Neutrophil (primary cell): ENCODE data around the gene GDI2.

Experiments
- H3K27ac ChIP-seq: fragments of 200-600 bp; sonication (generic); 2 replicates; pipeline ENCODE4 v1.5.1; 2016; ENCODE audit warnings: mild to moderate bottlenecking, moderate library complexity
- H3K27me3 ChIP-seq: fragments of 200-600 bp; sonication (generic); 2 replicates; pipeline ENCODE4 v1.6.0; 2016; ENCODE audit warnings: mild to moderate bottlenecking
- H3K36me3 ChIP-seq: fragments of 200-600 bp; sonication (generic); 2 replicates; pipeline ENCODE4 v1.5.1; 2017
- H3K4me1 ChIP-seq, 2 experiments: fragments of 200-600 bp in 1 of 2; sonication (generic) in 1 of 2; 1 replicate in 1 of 2; 2 replicates in 1 of 2; pipeline versions ENCODE4 v1.5.1 to v1.6.1; 2013 to 2016; ENCODE audit warnings: low read depth in 1 of 2, low read length in 1 of 2, mild to moderate bottlenecking in 1 of 2, moderate library complexity in 1 of 2; ENCODE audit not compliant: control insufficient read depth in 1 of 2, insufficient read depth in 1 of 2
- H3K4me3 ChIP-seq, 2 experiments: fragments of 200-600 bp in 1 of 2; sonication (generic) in 1 of 2; 1 replicate in 1 of 2; 2 replicates in 1 of 2; pipeline ENCODE4 v1.5.1; 2013 to 2016; ENCODE audit warnings: low read depth in 1 of 2, low read length in 1 of 2, mild to moderate bottlenecking in 1 of 2, moderate library complexity in 1 of 2
- H3K9me3 ChIP-seq: fragments of 200-600 bp; sonication (generic); 2 replicates; pipeline ENCODE4 v1.5.1; 2016
- TF ChIP-seq, protein P1 (sequence below): fragments of 200-600 bp; sonication (generic); IDR thresholded peaks from 2 replicates; pipeline ENCODE4 v1.5.1; 2016; ENCODE audit warnings: antibody characterized with exemption

GDI2 gene

DNA sequence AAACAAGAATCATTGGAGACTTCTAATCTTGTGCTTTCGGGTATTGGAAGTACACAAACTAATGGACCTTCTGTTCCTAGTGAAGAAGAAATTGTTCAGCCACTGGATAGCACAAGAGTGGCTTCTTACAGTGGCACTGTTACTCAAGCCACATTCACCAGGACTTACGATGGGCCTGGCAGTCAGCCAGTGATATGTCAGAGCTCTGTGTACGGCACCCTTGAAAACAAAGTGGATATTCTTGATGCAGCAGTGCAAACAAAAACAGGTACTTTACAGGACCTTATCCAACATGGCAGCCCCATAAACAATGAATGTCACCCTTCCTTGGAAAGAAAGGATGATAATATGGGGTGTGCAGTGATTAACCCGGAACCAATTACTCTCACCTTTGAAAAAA is 67.0 kb downstream of the GDI2 start:
- H3K27ac ChIP-seq = no peak overlapping the region
- peaks cover 7 to 20% of the 10 kb centered on the region in 2 experiments for H3K4me1 ChIP-seq
- no peak overlapping the region for H3K4me3 ChIP-seq
- peaks cover 64% of the 10 kb centered on the region for H3K36me3 ChIP-seq
- no peaks in the 10 kb centered on the region for H3K27me3 ChIP-seq
- no peaks in the 10 kb centered on the region for H3K9me3 ChIP-seq
- TF ChIP-seq, protein P1, sequence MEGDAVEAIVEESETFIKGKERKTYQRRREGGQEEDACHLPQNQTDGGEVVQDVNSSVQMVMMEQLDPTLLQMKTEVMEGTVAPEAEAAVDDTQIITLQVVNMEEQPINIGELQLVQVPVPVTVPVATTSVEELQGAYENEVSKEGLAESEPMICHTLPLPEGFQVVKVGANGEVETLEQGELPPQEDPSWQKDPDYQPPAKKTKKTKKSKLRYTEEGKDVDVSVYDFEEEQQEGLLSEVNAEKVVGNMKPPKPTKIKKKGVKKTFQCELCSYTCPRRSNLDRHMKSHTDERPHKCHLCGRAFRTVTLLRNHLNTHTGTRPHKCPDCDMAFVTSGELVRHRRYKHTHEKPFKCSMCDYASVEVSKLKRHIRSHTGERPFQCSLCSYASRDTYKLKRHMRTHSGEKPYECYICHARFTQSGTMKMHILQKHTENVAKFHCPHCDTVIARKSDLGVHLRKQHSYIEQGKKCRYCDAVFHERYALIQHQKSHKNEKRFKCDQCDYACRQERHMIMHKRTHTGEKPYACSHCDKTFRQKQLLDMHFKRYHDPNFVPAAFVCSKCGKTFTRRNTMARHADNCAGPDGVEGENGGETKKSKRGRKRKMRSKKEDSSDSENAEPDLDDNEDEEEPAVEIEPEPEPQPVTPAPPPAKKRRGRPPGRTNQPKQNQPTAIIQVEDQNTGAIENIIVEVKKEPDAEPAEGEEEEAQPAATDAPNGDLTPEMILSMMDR = no peak

DNA sequence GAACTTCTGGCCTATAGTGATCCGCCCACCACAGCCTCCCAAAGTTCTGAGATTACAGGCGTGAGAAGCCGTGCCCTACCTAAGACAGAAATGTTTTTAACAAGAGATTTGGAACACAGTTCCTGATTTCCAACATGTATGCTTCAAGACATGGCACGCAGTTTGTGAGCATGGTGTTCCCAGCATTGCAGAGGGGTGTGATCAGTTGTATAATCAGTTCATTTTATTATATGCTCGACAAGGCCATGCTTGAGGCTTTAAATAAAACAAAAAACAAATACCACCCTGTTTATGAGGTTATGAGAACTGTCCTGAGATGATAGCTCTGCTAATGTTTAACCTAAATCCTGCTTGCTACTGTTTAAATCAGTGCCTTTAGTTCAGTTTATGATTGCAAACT is 68.4 kb downstream of the GDI2 start:
- Histone ChIP-seq H3K27ac (no peak overlapping the region), H3K4me3 (no peak overlapping the region), H3K36me3 (peaks cover 75% of the 10 kb centered on the region), H3K27me3 (no peaks in the 10 kb centered on the region), H3K4me1 (peaks cover 5 to 19% of the 10 kb centered on the region in 2 experiments), H3K9me3 (no peaks in the 10 kb centered on the region)
- TF ChIP-seq, protein P1 = no peak

DNA sequence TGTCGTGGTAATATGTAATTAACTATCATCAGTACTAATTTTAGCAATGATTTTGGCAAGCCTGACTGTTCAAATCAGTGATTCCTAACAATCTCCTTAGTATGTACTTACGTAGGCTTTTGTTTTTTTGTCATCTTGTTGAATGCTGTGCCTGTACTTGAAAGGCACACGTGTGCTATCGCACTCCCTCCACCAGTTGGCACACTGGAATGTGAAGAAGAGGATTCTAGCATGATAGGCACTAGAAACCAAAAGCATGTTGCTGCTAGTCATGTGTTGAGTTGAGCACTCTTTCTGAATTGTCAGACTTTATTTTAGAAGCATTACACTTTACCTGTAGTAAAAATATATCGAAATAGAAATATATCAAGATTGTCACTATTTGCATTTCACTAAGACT is 69.5 kb downstream of the GDI2 start:
- H3K4me1 ChIP-seq = peaks cover 0 to 15% of the 10 kb centered on the region in 2 experiments
- TF ChIP-seq, protein P1 = no peak
- peaks cover 73% of the 10 kb centered on the region for H3K36me3 ChIP-seq
- no peaks in the 10 kb centered on the region for H3K27me3 ChIP-seq
- H3K27ac ChIP-seq = no peak overlapping the region
- no peak overlapping the region for H3K4me3 ChIP-seq
- no peaks in the 10 kb centered on the region for H3K9me3 ChIP-seq

DNA sequence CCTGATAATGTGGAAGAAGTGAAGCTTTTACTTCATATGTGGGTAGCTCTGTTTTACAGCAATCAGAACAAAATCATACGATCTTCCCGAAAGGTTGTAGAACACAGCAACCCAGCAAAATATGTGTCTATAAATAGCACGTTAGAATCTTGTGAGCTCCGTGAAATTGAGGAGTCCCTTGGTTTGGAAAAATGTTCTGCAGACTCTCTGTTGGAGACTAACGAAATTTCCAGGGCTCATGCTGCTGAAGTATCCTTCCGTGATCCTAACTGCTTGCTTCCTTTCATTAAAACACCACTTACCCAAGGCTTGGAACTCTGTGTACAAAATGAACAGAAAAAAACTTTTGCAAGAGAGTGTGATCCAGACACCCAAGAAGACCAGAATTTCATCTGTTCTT is 71.1 kb downstream of the GDI2 start:
- TF ChIP-seq, protein P1 = no peak
- Histone ChIP-seq H3K36me3 (peaks cover 57% of the 10 kb centered on the region), H3K4me1 (peaks cover 0 to 3% of the 10 kb centered on the region in 2 experiments)

DNA sequence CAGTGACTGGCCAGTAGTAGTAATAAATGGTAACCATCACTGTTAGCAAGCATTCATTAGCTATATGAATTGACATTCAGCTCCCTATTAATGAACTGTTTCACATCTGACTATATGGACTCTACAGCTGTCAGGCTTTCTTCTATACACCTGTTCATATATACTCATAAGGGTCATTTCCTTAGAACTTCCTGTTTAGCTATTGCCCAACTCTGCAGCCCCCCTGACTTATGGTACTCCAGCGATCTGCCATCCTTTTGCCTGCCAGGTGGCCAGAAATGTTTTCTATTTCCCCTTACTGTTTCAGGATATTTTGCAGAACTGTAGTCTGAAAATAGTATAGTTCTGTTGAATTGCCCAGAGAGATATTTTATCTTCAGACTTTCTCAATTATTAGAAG is 72.0 kb downstream of the GDI2 start:
- Histone ChIP-seq H3K27me3 (no peaks in the 10 kb centered on the region), H3K27ac (no peak overlapping the region), H3K4me1 (no peaks in the 10 kb centered on the region), H3K36me3 (peaks cover 51% of the 10 kb centered on the region), H3K4me3 (no peak overlapping the region), H3K9me3 (no peaks in the 10 kb centered on the region)
- TF ChIP-seq, protein P1 = no peak

More for the DNA sequence above, 71.1 kb downstream of the GDI2 start:
- H3K4me3 ChIP-seq = no peak overlapping the region
- no peaks in the 10 kb centered on the region for H3K9me3 ChIP-seq
- H3K27ac ChIP-seq = no peak overlapping the region
- no peaks in the 10 kb centered on the region for H3K27me3 ChIP-seq

DNA sequence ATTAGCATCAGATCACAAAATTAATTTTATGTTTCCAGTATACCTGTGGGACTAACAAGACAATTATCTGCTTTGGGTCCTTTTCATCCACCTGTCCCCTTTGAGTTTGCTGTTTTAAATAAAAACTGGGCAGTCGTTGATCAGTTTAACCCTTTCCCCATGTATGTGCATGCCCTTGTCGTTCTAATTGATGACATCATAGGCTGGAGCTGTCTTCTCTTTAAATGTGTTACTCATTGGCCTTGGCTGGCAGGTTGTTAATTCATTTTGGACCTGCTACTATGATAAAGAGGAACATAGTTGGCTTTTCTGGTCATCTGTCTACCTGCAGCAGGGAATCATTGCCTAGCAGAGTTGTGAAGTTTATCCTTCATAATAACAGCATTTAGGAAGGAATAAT is 74.8 kb downstream of the GDI2 start:
- TF ChIP-seq, protein P1 = no peak
- Histone ChIP-seq H3K27me3 (no peaks in the 10 kb centered on the region), H3K4me3 (no peak overlapping the region), H3K9me3 (no peaks in the 10 kb centered on the region), H3K36me3 (peaks cover 38% of the 10 kb centered on the region), H3K4me1 (no peaks in the 10 kb centered on the region), H3K27ac (no peak overlapping the region)
